Activated CD8-positive, alpha-beta T cell treated with anti-CD3 and anti-CD28 coated beads for 36 hours (primary cell): ENCODE results near the gene MLN. TPM values are rescaled to one million over a fixed set of nuclear protein-coding genes. Genes with fewer than 3 reads are reported as not detected.

Experiments
- ATAC-seq: fragments of 200-7000 bp; cut with Tn5 transposase; one replicate; pipeline ENCODE4 v1.10.0; 2021; ENCODE audit warnings: mild to moderate bottlenecking, moderate library complexity
- CTCF ChIA-PET: fragments of 350-600 bp; sonication (Branson Sonifier 250); formaldehyde crosslinking; loops from one replicate; lab custom pipeline; 2021; ENCODE audit warnings: antibody characterized with exemption; lab: Charles Lee
- POLR2A ChIA-PET: fragments of 350-600 bp; sonication (Branson Sonifier 250); formaldehyde crosslinking; loops from one replicate; lab custom pipeline; 2021; ENCODE audit warnings: antibody characterized with exemption; lab: Charles Lee
- DNase-seq: peaks from one replicate; pipeline ENCODE4 v3.0.0-alpha.2; 2020
- H3K27ac Mint-ChIP-seq: one replicate; pipeline ENCODE4 v1.8.0; 2021; ENCODE audit warnings: mild to moderate bottlenecking, mixed read lengths
- H3K27me3 Mint-ChIP-seq: one replicate; pipeline ENCODE4 v1.8.0; 2021; ENCODE audit warnings: mixed read lengths
- H3K36me3 Mint-ChIP-seq: one replicate; pipeline ENCODE4 v1.8.0; 2021; ENCODE audit warnings: low read depth, mixed read lengths
- H3K4me1 Mint-ChIP-seq: one replicate; pipeline ENCODE4 v1.8.0; 2021; ENCODE audit warnings: low read depth, mixed read lengths
- H3K4me3 Mint-ChIP-seq: one replicate; pipeline ENCODE4 v1.8.0; 2021; ENCODE audit warnings: mild to moderate bottlenecking, moderate library complexity, mixed read lengths
- H3K9me3 Mint-ChIP-seq: one replicate; pipeline ENCODE4 v1.8.0; 2021; ENCODE audit warnings: mixed read lengths
- CTCF ChIP-seq: fragments of 200-600 bp; IDR thresholded peaks from one replicate; pipeline ENCODE4 v1.8.0; 2022; ENCODE audit warnings: antibody characterized with exemption, mild to moderate bottlenecking
- intact Hi-C: fragments of 100-400 bp; cut with micrococcal nuclease; formaldehyde crosslinking; loops from one replicate; pipeline ENCODE4 v1.10.0; 2022
- total RNA-seq, 2 experiments: library from RNA; stranded (reverse); gene quantifications; one replicate each; pipeline ENCODE4 v1.2.3, GENCODE V29; 2021

Gene MLN
- total RNA-seq, 2 experiments from 2014 or later, result not detected

GRCh38 chr6:33790379-33790778 is 13.4 kb downstream of the MLN start:
- ATAC-seq, result no peak
- H3K4me1 Mint-ChIP-seq, result peaks cover 27% of the 10 kb centered on the region
- intact Hi-C loops, result no loop called here
- peaks cover 7% of the 10 kb centered on the region for H3K36me3 Mint-ChIP-seq
- H3K9me3 Mint-ChIP-seq, result no peaks in the 10 kb centered on the region
- ChIA-PET CTCF (interaction anchor here (1.2 kb wide), 1 partner anchor 183 kb away, joined by 3 read pairs; no protein-coding TSS in a partner anchor), POLR2A (no interaction called here)
- H3K27ac Mint-ChIP-seq, result no peak overlapping the region
- DNase-seq, result no peak
- H3K4me3 Mint-ChIP-seq, result no peak overlapping the region
- peaks cover 2% of the 10 kb centered on the region for H3K27me3 Mint-ChIP-seq
- TF ChIP-seq CTCF, result no peak

GRCh38 chr6:33789550-33789895 is 14.3 kb downstream of the MLN start:
- Mint-ChIP-seq H3K4me3 (peak overlapping the region; percentile 74), H3K4me1 (peaks cover 36% of the 10 kb centered on the region), H3K27me3 (no peaks in the 10 kb centered on the region), H3K27ac (peak overlapping the region; percentile 86), H3K36me3 (peaks cover 7% of the 10 kb centered on the region), H3K9me3 (no peaks in the 10 kb centered on the region)
- no peak for TF ChIP-seq CTCF
- intact Hi-C loops, result no loop called here
- ATAC-seq, result no peak
- CTCF ChIA-PET, result interaction anchor here (1.9 kb wide), 1 partner anchor 22 kb away, joined by 6 read pairs; no protein-coding TSS in a partner anchor
- POLR2A ChIA-PET, result interaction anchor here (1.4 to 1.5 kb wide), 2 partner anchors 16 to 68 kb away, joined by 4 to 5 read pairs; no protein-coding TSS in a partner anchor
- no peak for DNase-seq

- H3K9me3 Mint-ChIP-seq, result no peaks in the 10 kb centered on the region
- DNase-seq, result peak; percentile 92
- peaks cover 41% of the 10 kb centered on the region for H3K4me1 Mint-ChIP-seq
- no peak for TF ChIP-seq CTCF
- peak within 1 kb of the TSS; percentile 85 for H3K4me3 Mint-ChIP-seq
- H3K36me3 Mint-ChIP-seq, result peaks cover 10% of the 10 kb centered on the region
- ChIA-PET POLR2A (interaction anchor here (1.4 to 3.3 kb wide), 4 partner anchors 10 to 69 kb away, joined by 4 to 15 read pairs (median 5); no protein-coding TSS in a partner anchor), CTCF (interaction anchor here (0.9 to 5.2 kb wide), 4 partner anchors 17 to 77 kb away, joined by 4 to 43 read pairs (median 6); partner anchors contain the start of gene UQCC2)
- intact Hi-C loops, result no loop called here
- H3K27ac Mint-ChIP-seq, result peak within 1 kb of the TSS; percentile 93
- no peaks in the 10 kb centered on the region for H3K27me3 Mint-ChIP-seq
- peak; percentile 90 for ATAC-seq
Observed at GRCh38 chr6:33788694-33789549, 14.9 kb downstream of the MLN start, which contains the start of gene LEMD2. Gene LEMD2 (minus strand): TSS chr6:33789130. CDS start chr6:33789116, 14 bp downstream.

GRCh38 chr6:33787954-33788693 is 15.7 kb downstream of the MLN start:
- TF ChIP-seq CTCF, result no peak
- DNase-seq (peak; percentile 74), ATAC-seq (peak; percentile 61)
- ChIA-PET CTCF (interaction anchor here (0.7 to 5.2 kb wide), 7 partner anchors 9 to 85 kb away, joined by 3 to 43 read pairs (median 4); partner anchors contain the start of gene UQCC2), POLR2A (interaction anchor here (1.0 to 3.3 kb wide), 7 partner anchors 9 to 116 kb away, joined by 3 to 15 read pairs (median 4); no protein-coding TSS in a partner anchor)
- peak overlapping the region; percentile 85 for H3K4me3 Mint-ChIP-seq
- intact Hi-C loops, result no loop called here
- peaks cover 43% of the 10 kb centered on the region for H3K4me1 Mint-ChIP-seq
- H3K9me3 Mint-ChIP-seq, result no peaks in the 10 kb centered on the region
- H3K27me3 Mint-ChIP-seq, result no peaks in the 10 kb centered on the region
- peak overlapping the region; percentile 93 for H3K27ac Mint-ChIP-seq
- peaks cover 16% of the 10 kb centered on the region for H3K36me3 Mint-ChIP-seq
